GM06990 (cell line): Measurements from ENCODE around the gene UBA6.

ENCODE experiments used
- DNase-seq: peaks from one replicate; pipeline ENCODE4 v3.0.0-alpha.2; 2011; ENCODE audit not compliant: insufficient read length; ENCODE audit errors: extremely low read depth
- H3K27me3 ChIP-seq: replicated peaks from 2 replicates; pipeline ENCODE4 v1.6.0; 2011; ENCODE audit warnings: low read length; ENCODE audit not compliant: control insufficient read depth, insufficient read depth
- H3K36me3 ChIP-seq: 2 replicates; pipeline ENCODE4 v1.5.1; 2011; ENCODE audit warnings: low read length; ENCODE audit not compliant: control insufficient read depth, insufficient read depth
- H3K4me3 ChIP-seq: replicated peaks from 2 replicates; pipeline ENCODE4 v1.5.1; 2011; ENCODE audit warnings: low read depth, mild to moderate bottlenecking, control low read depth, low read length
- CTCF ChIP-seq: IDR thresholded peaks from 2 replicates; pipeline ENCODE4 v1.5.1; 2011; ENCODE audit warnings: low read length, control low read depth, mild to moderate bottlenecking, inconsistent platforms; ENCODE audit not compliant: insufficient read depth, poor library complexity, severe bottlenecking

UBA6 gene

GRCh38 chr4:67700738-67701516 lies at the start of gene UBA6:
UBA6 (minus strand) TSS chr4:67701155; CDS start chr4:67701119, 36 bp downstream.
- Histone ChIP-seq H3K36me3 (no peaks in the 10 kb centered on the region), H3K27me3 (no peaks in the 10 kb centered on the region), H3K4me3 (peak within 1 kb of the TSS; percentile 80)
- TF ChIP-seq CTCF = peak; percentile 43
- peak; percentile 94 for DNase-seq

- no peaks in the 10 kb centered on the region for H3K27me3 ChIP-seq
- no peak for DNase-seq
- no peak overlapping the region for H3K4me3 ChIP-seq
- H3K36me3 ChIP-seq = no peaks in the 10 kb centered on the region
- TF ChIP-seq CTCF = no peak
Observed at GRCh38 chr4:67750691-67751090, 49.7 kb upstream of the UBA6 start.

- DNase-seq = no peak
- no peak for TF ChIP-seq CTCF
- Histone ChIP-seq H3K27me3 (no peaks in the 10 kb centered on the region), H3K36me3 (no peaks in the 10 kb centered on the region), H3K4me3 (no peak overlapping the region)
Observed at GRCh38 chr4:67749286-67749685, 48.3 kb upstream of the UBA6 start.

GRCh38 chr4:67746797-67747495 lies 46.0 kb upstream of the UBA6 start:
- Histone ChIP-seq H3K4me3 (no peak overlapping the region), H3K27me3 (no peaks in the 10 kb centered on the region), H3K36me3 (no peaks in the 10 kb centered on the region)
- DNase-seq = peak; percentile 23
- peak; percentile 41 for TF ChIP-seq CTCF

GRCh38 chr4:67744561-67745283 lies 43.8 kb upstream of the UBA6 start:
- no peaks in the 10 kb centered on the region for H3K36me3 ChIP-seq
- H3K27me3 ChIP-seq = no peaks in the 10 kb centered on the region
- no peak for TF ChIP-seq CTCF
- H3K4me3 ChIP-seq = no peak overlapping the region
- no peak for DNase-seq
